ENCODE results near the gene OSBPL3. TPM values are rescaled to one million over a fixed set of nuclear protein-coding genes. Genes with fewer than 3 reads are reported as not detected.

Gene OSBPL3
- polyA plus RNA-seq, 1 donor from 2014 or later: 0.26 TPM

- H2AFZ ChIP-seq (ENCODE audit: low read depth, low read length): no peak overlapping the region
Observed at GRCh38 chr7:25009257-25009656, 29.3 kb upstream of the OSBPL3 start.

GRCh38 chr7:25007668-25008067 is 27.7 kb upstream of the OSBPL3 start:
- Histone ChIP-seq H2AFZ (ENCODE audit: low read depth, low read length) (no peak overlapping the region), H3K9me2 (ENCODE audit: insufficient read depth, low read length) (no peaks in the 10 kb centered on the region), H3K4me2 (ENCODE audit: low read length) (no peak overlapping the region), H3F3A (ENCODE audit: insufficient read depth, low read length, poor library complexity, severe bottlenecking) (no peaks in the 10 kb centered on the region), H4K20me1 (ENCODE audit: insufficient read depth) (no peaks in the 10 kb centered on the region), H3K4me3 (ENCODE audit: low read length) (no peak overlapping the region), H3K9me3 (ENCODE audit: low read length) (no peaks in the 10 kb centered on the region), H3K27me3 (ENCODE audit: insufficient read depth, low read depth, low read length) (no peaks in the 10 kb centered on the region), H3K9ac (ENCODE audit: low read length) (no peak overlapping the region), H3K36me3 (ENCODE audit: insufficient read depth, low read length) (no peaks in the 10 kb centered on the region), H3K79me2 (replicated peaks; ENCODE audit: insufficient read depth, low read length) (no peaks in the 10 kb centered on the region), H3K27ac (ENCODE audit: low read length) (no peak overlapping the region)
- TF ChIP-seq CTCF (IDR thresholded peaks at IDR 0.05; ENCODE audit: poor library complexity, severe bottlenecking) (no peak), EP300 (conservative IDR thresholded peaks at IDR 0.05; ENCODE audit: poor library complexity, severe bottlenecking) (no peak), MXI1 (conservative IDR thresholded peaks at IDR 0.05; ENCODE audit: poor library complexity, severe bottlenecking) (no peak), POLR2AphosphoS5 (IDR thresholded peaks at IDR 0.05) (no peak), SMC3 (conservative IDR thresholded peaks at IDR 0.05; ENCODE audit: poor library complexity) (no peak), REST (IDR thresholded peaks at IDR 0.05; ENCODE audit: borderline replicate concordance) (no peak), RAD21 (conservative IDR thresholded peaks at IDR 0.05) (no peak)

More at GRCh38 chr7:25009257-25009656, 29.3 kb upstream of the OSBPL3 start:
- Histone ChIP-seq H3K4me3 (ENCODE audit: low read length) (no peak overlapping the region), H3K79me2 (replicated peaks; ENCODE audit: insufficient read depth, low read length) (no peaks in the 10 kb centered on the region), H3K27ac (ENCODE audit: low read length) (no peak overlapping the region), H3K9ac (ENCODE audit: low read length) (no peak overlapping the region), H3K9me2 (ENCODE audit: insufficient read depth, low read length) (no peaks in the 10 kb centered on the region), H4K20me1 (ENCODE audit: insufficient read depth) (no peaks in the 10 kb centered on the region), H3K4me2 (ENCODE audit: low read length) (no peak overlapping the region), H3K36me3 (ENCODE audit: insufficient read depth, low read length) (no peaks in the 10 kb centered on the region), H3K9me3 (ENCODE audit: low read length) (no peaks in the 10 kb centered on the region), H3F3A (ENCODE audit: insufficient read depth, low read length, poor library complexity, severe bottlenecking) (no peaks in the 10 kb centered on the region), H3K27me3 (ENCODE audit: insufficient read depth, low read depth, low read length) (no peaks in the 10 kb centered on the region)
- TF ChIP-seq EP300 (conservative IDR thresholded peaks at IDR 0.05; ENCODE audit: poor library complexity, severe bottlenecking) (no peak), TAF1 (IDR thresholded peaks at IDR 0.05; ENCODE audit: low read depth) (no peak), CTCF (IDR thresholded peaks at IDR 0.05; ENCODE audit: poor library complexity, severe bottlenecking) (no peak), POLR2AphosphoS5 (IDR thresholded peaks at IDR 0.05) (no peak), RAD21 (conservative IDR thresholded peaks at IDR 0.05) (no peak), EZH2 (IDR thresholded peaks at IDR 0.05; ENCODE audit: borderline replicate concordance, insufficient read depth, low read length, poor library complexity, severe bottlenecking) (no peak), REST (IDR thresholded peaks at IDR 0.05; ENCODE audit: borderline replicate concordance) (no peak), SMC3 (conservative IDR thresholded peaks at IDR 0.05; ENCODE audit: poor library complexity) (no peak), MXI1 (conservative IDR thresholded peaks at IDR 0.05; ENCODE audit: poor library complexity, severe bottlenecking) (no peak)

Data from neural cell (in vitro differentiated cells).